HEK293 (cell line): ENCODE data around the gene ZMYND10.

Source experiments
- CTCF ChIP-seq: fragments of 450-650 bp; formaldehyde crosslinking; IDR thresholded peaks from 2 replicates; pipeline ENCODE4 v1.5.1; 2016; ENCODE audit warnings: missing biosample characterization, missing genetic modification characterization
- PBX3 ChIP-seq: sonication (generic); formaldehyde crosslinking; IDR thresholded peaks from 2 replicates; pipeline ENCODE4 v1.8.1; 2022; ENCODE audit warnings: mild to moderate bottlenecking, moderate library complexity, missing genetic modification reagents
- REST ChIP-seq: fragments of 450-650 bp; formaldehyde crosslinking; IDR thresholded peaks from 2 replicates; pipeline ENCODE4 v1.5.1; 2016; ENCODE audit warnings: missing biosample characterization, missing genetic modification characterization
- TCF7L2 ChIP-seq: IDR thresholded peaks from 2 replicates; pipeline ENCODE4 v1.6.1; 2011; ENCODE audit warnings: low read depth, mild to moderate bottlenecking, inconsistent platforms, low read length, moderate library complexity, borderline replicate concordance
- WT1 ChIP-seq: fragments of 450-650 bp; formaldehyde crosslinking; IDR thresholded peaks from 2 replicates; pipeline ENCODE4 v1.5.1; 2016; ENCODE audit warnings: missing biosample characterization, missing genetic modification characterization
- ZBTB11 ChIP-seq: fragments of 450-650 bp; formaldehyde crosslinking; conservative IDR thresholded peaks from 2 replicates; pipeline ENCODE4 v1.5.1; 2016; ENCODE audit warnings: low read depth, missing biosample characterization, missing genetic modification characterization
- ZBTB49 ChIP-seq: fragments of 450-650 bp; formaldehyde crosslinking; IDR thresholded peaks from 2 replicates; pipeline ENCODE4 v1.5.1; 2016; ENCODE audit warnings: missing biosample characterization, missing genetic modification characterization, low read depth
- ZNF423 ChIP-seq: fragments of 450-650 bp; formaldehyde crosslinking; IDR thresholded peaks from 2 replicates; pipeline ENCODE4 v1.5.1; 2016; ENCODE audit warnings: missing biosample characterization, missing genetic modification characterization
- ZNF530 ChIP-seq: fragments of 450-650 bp; formaldehyde crosslinking; IDR thresholded peaks from 2 replicates; pipeline ENCODE4 v1.5.1; 2016; ENCODE audit warnings: low read depth, missing biosample characterization, missing genetic modification characterization
- ZNF654 ChIP-seq: fragments of 450-650 bp; formaldehyde crosslinking; IDR thresholded peaks from 2 replicates; pipeline ENCODE4 v1.5.1; 2016; ENCODE audit warnings: low read depth, missing biosample characterization, missing genetic modification characterization

- TF ChIP-seq CTCF (tag by site-specific recombination), result no peak
- TF ChIP-seq ZNF530 (tag by site-specific recombination), result no peak
- TF ChIP-seq TCF7L2, result no peak
- no peak for TF ChIP-seq REST (tag by site-specific recombination)
- TF ChIP-seq PBX3 (CRISPR knock-in tag), result no peak
- no peak for TF ChIP-seq ZBTB11 (tag by site-specific recombination)
- TF ChIP-seq ZNF654 (tag by site-specific recombination), result no peak
- TF ChIP-seq WT1 (tag by site-specific recombination), result no peak
- TF ChIP-seq ZBTB49 (tag by site-specific recombination), result no peak
- TF ChIP-seq ZNF423 (tag by site-specific recombination), result no peak
Observed at GRCh38 chr3:50316657-50317242, 28.8 kb downstream of the ZMYND10 start.
